HepG2 (cell line): ENCODE results near the gene KRT77.

Source experiments
- ETV5 ChIP-seq: IDR thresholded peaks from 2 replicates; pipeline ENCODE4 v1.6.1; 2018; ENCODE audit warnings: missing biosample characterization, missing genetic modification reagents, inconsistent platforms, borderline replicate concordance
- POLR2A ChIP-seq, 2 experiments: IDR thresholded peaks; 2 replicates each; pipeline ENCODE4 v1.6.1; 2011; ENCODE audit warnings: low read depth in 2 of 2, low read length in 2 of 2, mild to moderate bottlenecking in 1 of 2, moderate library complexity in 1 of 2; ENCODE audit not compliant: insufficient read depth in 1 of 2
- TF ChIP-seq, protein P1 (sequence below): sonication (generic); formaldehyde crosslinking; IDR thresholded peaks from 2 replicates; pipeline ENCODE4 v1.8.0; 2022; ENCODE audit warnings: mild to moderate bottlenecking, missing genetic modification reagents; ENCODE audit not compliant: insufficient replicate concordance

DNA sequence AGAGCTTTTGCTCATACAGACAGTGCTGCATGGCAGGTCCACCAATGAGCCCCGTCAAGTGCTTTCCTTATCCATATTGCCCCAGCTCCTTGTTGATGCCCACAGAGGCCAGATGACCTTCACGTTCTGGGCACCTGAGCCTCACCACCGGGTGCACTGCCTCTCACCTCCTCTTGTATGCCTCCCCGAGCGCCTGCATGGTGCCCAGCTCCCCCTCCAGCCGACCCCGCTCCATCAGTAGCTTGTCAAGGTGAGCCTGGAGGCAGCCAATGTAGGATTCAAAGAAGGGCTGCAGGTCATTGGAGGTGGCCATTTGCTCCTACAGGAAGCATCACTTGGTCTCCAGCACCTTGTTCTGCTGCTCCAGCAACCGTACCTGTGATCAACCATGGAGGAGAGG lies 31.8 kb upstream of the KRT77 start:
- TF ChIP-seq POLR2A (IDR thresholded peaks at IDR 0.05; ENCODE audit: insufficient read depth in 1 of 2, low read depth in 2 of 2, low read length in 2 of 2) (no peak), ETV5 (CRISPR knock-in tag) (no peak)
- TF ChIP-seq, protein P1, sequence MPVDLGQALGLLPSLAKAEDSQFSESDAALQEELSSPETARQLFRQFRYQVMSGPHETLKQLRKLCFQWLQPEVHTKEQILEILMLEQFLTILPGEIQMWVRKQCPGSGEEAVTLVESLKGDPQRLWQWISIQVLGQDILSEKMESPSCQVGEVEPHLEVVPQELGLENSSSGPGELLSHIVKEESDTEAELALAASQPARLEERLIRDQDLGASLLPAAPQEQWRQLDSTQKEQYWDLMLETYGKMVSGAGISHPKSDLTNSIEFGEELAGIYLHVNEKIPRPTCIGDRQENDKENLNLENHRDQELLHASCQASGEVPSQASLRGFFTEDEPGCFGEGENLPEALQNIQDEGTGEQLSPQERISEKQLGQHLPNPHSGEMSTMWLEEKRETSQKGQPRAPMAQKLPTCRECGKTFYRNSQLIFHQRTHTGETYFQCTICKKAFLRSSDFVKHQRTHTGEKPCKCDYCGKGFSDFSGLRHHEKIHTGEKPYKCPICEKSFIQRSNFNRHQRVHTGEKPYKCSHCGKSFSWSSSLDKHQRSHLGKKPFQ: no peak
